ENCODE measurements around the gene SEC22C.
"Not testable (repeated sequence)": the region's sequence is repeated elsewhere in the genome, so short reads cannot be mapped to it uniquely, and the experiment has no call there.

Gene SEC22C

GRCh38 chr3:42579346-42579745, 2.4 kb downstream of the SEC22C start:
- not testable (repeated sequence) for H3K4me2 ChIP-seq (ENCODE audit: low read length); H3K9ac ChIP-seq (ENCODE audit: low read length); H3K56ac ChIP-seq (ENCODE audit: low read length); H3K36me3 ChIP-seq (ENCODE audit: control insufficient read depth, insufficient read depth, low read length); H3K4ac ChIP-seq (ENCODE audit: low read depth, low read length); H3K79me1 ChIP-seq (ENCODE audit: low read length); H3K79me2 ChIP-seq (ENCODE audit: control insufficient read depth, insufficient read depth, low read length); H3K23ac ChIP-seq (ENCODE audit: low read length); H2BK15ac ChIP-seq (replicated peaks; ENCODE audit: low read depth); H3K4me3 ChIP-seq (ENCODE audit: low read length); H2AK5ac ChIP-seq (ENCODE audit: low read length); H4K8ac ChIP-seq (ENCODE audit: low read depth, low read length); H3K4me1 ChIP-seq (ENCODE audit: control insufficient read depth, low read depth, low read length); H3K27me3 ChIP-seq (ENCODE audit: insufficient read depth, low read length, poor library complexity); H3K27ac ChIP-seq (ENCODE audit: low read depth, low read length); H2BK5ac ChIP-seq (ENCODE audit: low read length); H3K18ac ChIP-seq (ENCODE audit: low read length); DNase-seq; H2BK120ac ChIP-seq (ENCODE audit: low read depth, low read length); H4K5ac ChIP-seq (ENCODE audit: low read length)
- WGBS (ENCODE audit: extremely low coverage, insufficient coverage, low lambda C conversion rate) = no CpG with 5 or more reads among the region's 4 CpGs

- Histone ChIP-seq H3K27me3 (ENCODE audit: insufficient read depth, low read length, poor library complexity) (no peaks in the 10 kb centered on the region), H2AK5ac (ENCODE audit: low read length) (no peak overlapping the region), H3K4me3 (ENCODE audit: low read length) (no peak overlapping the region), H3K56ac (ENCODE audit: low read length) (no peak overlapping the region), H3K36me3 (ENCODE audit: control insufficient read depth, insufficient read depth, low read length) (no peaks in the 10 kb centered on the region), H3K79me1 (ENCODE audit: low read length) (peaks cover 5% of the 10 kb centered on the region), H2BK120ac (ENCODE audit: low read depth, low read length) (no peak overlapping the region), H3K4ac (ENCODE audit: low read depth, low read length) (no peak overlapping the region), H3K27ac (ENCODE audit: low read depth, low read length) (no peak overlapping the region), H3K4me2 (ENCODE audit: low read length) (no peak overlapping the region), H3K79me2 (ENCODE audit: control insufficient read depth, insufficient read depth, low read length) (peaks cover 6% of the 10 kb centered on the region), H2BK15ac (replicated peaks; ENCODE audit: low read depth) (no peak overlapping the region), H3K18ac (ENCODE audit: low read length) (no peak overlapping the region), H3K9ac (ENCODE audit: low read length) (no peak overlapping the region), H3K23ac (ENCODE audit: low read length) (no peak overlapping the region), H3K4me1 (ENCODE audit: control insufficient read depth, low read depth, low read length) (no peaks in the 10 kb centered on the region), H4K8ac (ENCODE audit: low read depth, low read length) (no peak overlapping the region), H2BK5ac (ENCODE audit: low read length) (no peak overlapping the region), H4K5ac (ENCODE audit: low read length) (no peak overlapping the region)
- no peak for DNase-seq
- WGBS (ENCODE audit: extremely low coverage, insufficient coverage, low lambda C conversion rate) = no CpG with 5 or more reads among the region's 4 CpGs
These were observed 3.7 kb downstream of the SEC22C start for GRCh38 chr3:42578054-42578453.

GRCh38 chr3:42575137-42575741, 6.5 kb downstream of the SEC22C start:
- Histone ChIP-seq H2AK5ac (ENCODE audit: low read length) (no peak overlapping the region), H3K4me3 (ENCODE audit: low read length) (no peak overlapping the region), H2BK5ac (ENCODE audit: low read length) (no peak overlapping the region), H3K56ac (ENCODE audit: low read length) (no peak overlapping the region), H3K79me2 (ENCODE audit: control insufficient read depth, insufficient read depth, low read length) (peaks cover 2% of the 10 kb centered on the region), H3K9ac (ENCODE audit: low read length) (no peak overlapping the region), H3K36me3 (ENCODE audit: control insufficient read depth, insufficient read depth, low read length) (no peaks in the 10 kb centered on the region), H3K27me3 (ENCODE audit: insufficient read depth, low read length, poor library complexity) (no peaks in the 10 kb centered on the region), H3K18ac (ENCODE audit: low read length) (no peak overlapping the region), H3K79me1 (ENCODE audit: low read length) (peaks cover 3% of the 10 kb centered on the region), H3K23ac (ENCODE audit: low read length) (no peak overlapping the region), H3K4me1 (ENCODE audit: control insufficient read depth, low read depth, low read length) (no peaks in the 10 kb centered on the region), H4K5ac (ENCODE audit: low read length) (no peak overlapping the region), H2BK15ac (replicated peaks; ENCODE audit: low read depth) (no peak overlapping the region), H2BK120ac (ENCODE audit: low read depth, low read length) (no peak overlapping the region), H3K4ac (ENCODE audit: low read depth, low read length) (no peak overlapping the region), H3K27ac (ENCODE audit: low read depth, low read length) (no peak overlapping the region), H4K8ac (ENCODE audit: low read depth, low read length) (no peak overlapping the region), H3K4me2 (ENCODE audit: low read length) (no peak overlapping the region)
- no peak for DNase-seq

GRCh38 chr3:42572278-42572677, 9.5 kb downstream of the SEC22C start:
- Histone ChIP-seq H2BK15ac (replicated peaks; ENCODE audit: low read depth) (no peak overlapping the region), H2BK5ac (ENCODE audit: low read length) (no peak overlapping the region), H4K5ac (ENCODE audit: low read length) (no peak overlapping the region), H2AK5ac (ENCODE audit: low read length) (no peak overlapping the region), H3K18ac (ENCODE audit: low read length) (no peak overlapping the region), H3K4ac (ENCODE audit: low read depth, low read length) (no peak overlapping the region), H3K4me2 (ENCODE audit: low read length) (no peak overlapping the region), H3K23ac (ENCODE audit: low read length) (no peak overlapping the region), H3K79me1 (ENCODE audit: low read length) (peaks cover 3% of the 10 kb centered on the region), H3K4me3 (ENCODE audit: low read length) (no peak overlapping the region), H2BK120ac (ENCODE audit: low read depth, low read length) (no peak overlapping the region), H4K8ac (ENCODE audit: low read depth, low read length) (no peak overlapping the region), H3K56ac (ENCODE audit: low read length) (no peak overlapping the region), H3K9ac (ENCODE audit: low read length) (no peak overlapping the region), H3K27ac (ENCODE audit: low read depth, low read length) (no peak overlapping the region), H3K79me2 (ENCODE audit: control insufficient read depth, insufficient read depth, low read length) (no peaks in the 10 kb centered on the region), H3K36me3 (ENCODE audit: control insufficient read depth, insufficient read depth, low read length) (no peaks in the 10 kb centered on the region), H3K27me3 (ENCODE audit: insufficient read depth, low read length, poor library complexity) (no peaks in the 10 kb centered on the region), H3K4me1 (ENCODE audit: control insufficient read depth, low read depth, low read length) (no peaks in the 10 kb centered on the region)
- peak; percentile 91 for DNase-seq
- WGBS (ENCODE audit: extremely low coverage, insufficient coverage, low lambda C conversion rate) = no CpG with 5 or more reads among the region's 3 CpGs

- Histone ChIP-seq H3K4ac (ENCODE audit: low read depth, low read length) (no peak overlapping the region), H3K27me3 (ENCODE audit: insufficient read depth, low read length, poor library complexity) (no peaks in the 10 kb centered on the region), H3K4me1 (ENCODE audit: control insufficient read depth, low read depth, low read length) (no peaks in the 10 kb centered on the region), H2BK120ac (ENCODE audit: low read depth, low read length) (no peak overlapping the region), H3K9ac (ENCODE audit: low read length) (no peak overlapping the region), H3K27ac (ENCODE audit: low read depth, low read length) (no peak overlapping the region), H2AK5ac (ENCODE audit: low read length) (no peak overlapping the region), H3K4me3 (ENCODE audit: low read length) (no peak overlapping the region), H4K5ac (ENCODE audit: low read length) (no peak overlapping the region), H4K8ac (ENCODE audit: low read depth, low read length) (no peak overlapping the region), H3K18ac (ENCODE audit: low read length) (no peak overlapping the region), H3K36me3 (ENCODE audit: control insufficient read depth, insufficient read depth, low read length) (peaks cover 3% of the 10 kb centered on the region), H3K23ac (ENCODE audit: low read length) (no peak overlapping the region), H3K79me2 (ENCODE audit: control insufficient read depth, insufficient read depth, low read length) (no peaks in the 10 kb centered on the region), H3K4me2 (ENCODE audit: low read length) (no peak overlapping the region), H3K56ac (ENCODE audit: low read length) (no peak overlapping the region), H3K79me1 (ENCODE audit: low read length) (peaks cover 3% of the 10 kb centered on the region), H2BK15ac (replicated peaks; ENCODE audit: low read depth) (no peak overlapping the region), H2BK5ac (ENCODE audit: low read length) (no peak overlapping the region)
- DNase-seq = peak; percentile 28
- no CpG with 5 or more reads among the region's 2 CpGs for WGBS (ENCODE audit: extremely low coverage, insufficient coverage, low lambda C conversion rate)
These were observed 12.1 kb downstream of the SEC22C start for GRCh38 chr3:42569593-42570142.

Data from mesendoderm (in vitro differentiated cells).